Muscle of leg (tissue), 11 donors: ENCODE results near the gene EID1. TPM values are rescaled to one million over a fixed set of nuclear protein-coding genes. Genes with fewer than 3 reads are reported as not detected.

Source experiments
- DNase-seq: peaks from one replicate; pipeline ENCODE4 v3.0.0; 2013
- H3K27ac ChIP-seq: one replicate; pipeline ENCODE4 v1.5.1; 2013; ENCODE audit warnings: mild to moderate bottlenecking, low read length, control low read depth
- H3K27me3 ChIP-seq: one replicate; pipeline ENCODE4 v1.6.1; 2013; ENCODE audit warnings: low read length; ENCODE audit not compliant: control insufficient read depth, insufficient read depth
- H3K36me3 ChIP-seq: one replicate; pipeline ENCODE4 v1.6.1; 2013; ENCODE audit warnings: low read length; ENCODE audit not compliant: control insufficient read depth, insufficient read depth
- H3K4me1 ChIP-seq: one replicate; pipeline ENCODE4 v1.6.1; 2013; ENCODE audit warnings: low read length; ENCODE audit not compliant: control insufficient read depth, insufficient read depth
- H3K4me3 ChIP-seq: one replicate; pipeline ENCODE4 v1.5.1; 2013; ENCODE audit warnings: low read length, control low read depth
- H3K9me3 ChIP-seq: replicated peaks from 2 replicates; pipeline ENCODE4 v1.6.1; 2013; ENCODE audit warnings: low read depth, low read length; ENCODE audit not compliant: control insufficient read depth
- WGBS: methylation state at CpG from one replicate; pipeline ENCODE4 v1.1.5; 2013; ENCODE audit warnings: missing lambda C conversion rate; ENCODE audit not compliant: insufficient coverage; 5-methylcytosine and 5-hydroxymethylcytosine counted together
- polyA plus RNA-seq, 8 donors: library from polyadenylated mRNA; unstranded; fragments of 120-200 nt; gene quantifications; one replicate each; pipeline versions ENCODE4 v1.2.1 to v1.2.3, GENCODE V29; 2013; ENCODE audit warnings: inconsistent platforms in 1 of 8, low replicate concordance in 1 of 8; ENCODE audit not compliant: insufficient read length in 8 of 8, insufficient read depth in 1 of 8
- total RNA-seq: library from RNA; stranded (reverse); fragments of 120-200 nt; gene quantifications from one replicate; pipeline ENCODE4 v1.2.4, GENCODE V29; 2013

EID1 gene
- total and polyA plus RNA-seq, 9 donors: 225 to 371 (median 307) TPM

GRCh38 chr15:48888191-48888590 lies 10.3 kb downstream of the EID1 start:
- Histone ChIP-seq H3K27ac (no peak overlapping the region), H3K4me1 (no peaks in the 10 kb centered on the region), H3K27me3 (no peaks in the 10 kb centered on the region), H3K36me3 (no peaks in the 10 kb centered on the region), H3K9me3 (no peaks in the 10 kb centered on the region), H3K4me3 (no peak overlapping the region)
- no peak for DNase-seq
- no CpG with 5 or more reads among the region's 4 CpGs for WGBS

- DNase-seq: peak; percentile 78
- H3K27ac ChIP-seq: peak overlapping the region; percentile 21
- H3K4me1 ChIP-seq: no peaks in the 10 kb centered on the region
- H3K9me3 ChIP-seq: no peaks in the 10 kb centered on the region
- no peaks in the 10 kb centered on the region for H3K36me3 ChIP-seq
- H3K27me3 ChIP-seq: no peaks in the 10 kb centered on the region
- H3K4me3 ChIP-seq: no peak overlapping the region
- 20% methylated on average over 1 of the region's 1 CpG for WGBS
Observed at GRCh38 chr15:48888836-48889235, 10.9 kb downstream of the EID1 start.

GRCh38 chr15:48889925-48890324 lies 12.0 kb downstream of the EID1 start:
- no peaks in the 10 kb centered on the region for H3K36me3 ChIP-seq

DNA sequence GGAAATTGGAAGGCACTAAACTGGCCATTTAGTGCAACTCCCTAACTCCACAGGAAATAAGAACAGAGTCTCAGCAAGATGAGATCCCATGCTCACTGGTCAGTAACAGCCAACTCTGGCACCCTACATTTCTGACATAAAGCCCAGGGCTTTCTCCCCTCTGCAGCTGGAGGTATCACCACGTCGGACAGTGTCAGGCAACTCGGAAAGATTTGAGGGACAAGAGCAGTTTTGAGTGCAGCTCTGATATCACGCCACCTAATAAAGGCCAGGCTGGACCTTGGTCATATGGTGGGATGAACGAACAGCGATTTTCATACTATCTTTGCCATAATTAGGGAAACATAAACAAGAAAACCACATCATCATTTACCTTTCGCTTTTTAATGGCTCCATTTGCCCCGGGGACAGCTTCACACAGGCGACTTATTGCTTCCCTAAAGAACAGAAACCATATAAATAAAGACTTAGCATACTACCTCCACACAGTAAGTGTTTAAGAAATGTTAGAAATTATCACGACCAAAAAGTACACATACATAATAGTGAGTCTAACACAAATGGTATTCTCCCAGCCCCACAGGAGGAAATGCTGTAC lies 12.5 kb downstream of the EID1 start:
- 60% methylated on average over 2 of the region's 10 CpGs for WGBS

More at GRCh38 chr15:48889925-48890324, 12.0 kb downstream of the EID1 start:
- no peaks in the 10 kb centered on the region for H3K4me1 ChIP-seq
- no peak overlapping the region for H3K4me3 ChIP-seq
- H3K27me3 ChIP-seq: no peaks in the 10 kb centered on the region
- H3K9me3 ChIP-seq: no peaks in the 10 kb centered on the region
- H3K27ac ChIP-seq: no peak overlapping the region
- 80% methylated on average over 1 of the region's 3 CpGs for WGBS
- DNase-seq: no peak

DNA sequence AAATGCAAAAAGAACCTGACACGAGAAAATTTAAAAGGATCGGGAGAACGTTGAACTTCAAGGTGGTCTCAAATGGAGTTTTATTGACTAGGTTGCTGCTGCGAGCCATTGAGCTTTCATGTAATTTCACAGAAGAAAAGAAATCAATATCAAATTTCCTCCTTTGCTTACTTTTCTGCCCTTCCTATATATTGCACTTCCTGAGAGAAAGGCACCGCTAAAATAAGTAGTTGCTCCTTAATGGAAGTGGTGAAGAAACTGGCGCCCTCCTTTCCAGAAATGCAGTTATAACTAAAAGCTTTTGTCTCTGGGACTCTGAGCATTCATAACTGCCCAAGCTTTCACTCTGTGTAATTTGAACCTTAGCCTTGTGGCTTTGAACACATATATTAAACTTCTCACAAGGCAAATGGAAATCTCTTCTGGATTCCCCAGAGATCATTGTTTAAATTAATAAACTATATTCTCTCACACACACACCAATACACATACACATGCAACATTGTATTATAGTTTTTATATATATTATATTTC lies 13.4 kb downstream of the EID1 start:
- Histone ChIP-seq H3K27ac (no peak overlapping the region), H3K27me3 (no peaks in the 10 kb centered on the region), H3K9me3 (no peaks in the 10 kb centered on the region), H3K4me1 (no peaks in the 10 kb centered on the region), H3K4me3 (no peak overlapping the region), H3K36me3 (no peaks in the 10 kb centered on the region)
- no CpG with 5 or more reads among the region's 6 CpGs for WGBS
- DNase-seq: no peak

More for the DNA sequence above, 12.5 kb downstream of the EID1 start:
- Histone ChIP-seq H3K27ac (no peak overlapping the region), H3K36me3 (no peaks in the 10 kb centered on the region), H3K27me3 (no peaks in the 10 kb centered on the region), H3K4me3 (no peak overlapping the region), H3K9me3 (no peaks in the 10 kb centered on the region), H3K4me1 (no peaks in the 10 kb centered on the region)
- DNase-seq: no peak

DNA sequence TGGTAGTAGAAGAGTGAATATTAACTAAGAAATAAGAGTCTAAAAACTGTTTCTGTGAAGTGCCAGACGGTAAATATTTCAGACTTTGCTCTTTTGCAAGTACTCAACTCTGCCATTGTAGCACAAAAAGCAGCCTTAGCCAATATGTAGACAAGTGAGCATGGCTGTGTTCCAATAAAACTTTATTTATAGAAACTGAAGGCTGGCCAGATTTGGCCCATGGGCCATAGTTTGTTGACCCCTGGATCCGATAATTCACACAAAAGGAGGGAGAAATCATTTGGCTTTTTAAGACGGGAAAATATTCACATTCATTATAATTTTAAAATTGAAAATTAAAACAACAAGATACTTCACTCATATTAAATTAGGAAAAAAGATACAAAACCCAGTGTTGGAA lies 15.4 kb downstream of the EID1 start:
- no peak overlapping the region for H3K4me3 ChIP-seq
- H3K4me1 ChIP-seq: peaks cover 14% of the 10 kb centered on the region
- no CpG with 5 or more reads among the region's 3 CpGs for WGBS
- no peak for DNase-seq
- no peaks in the 10 kb centered on the region for H3K36me3 ChIP-seq
- no peaks in the 10 kb centered on the region for H3K9me3 ChIP-seq
- H3K27ac ChIP-seq: no peak overlapping the region
- no peaks in the 10 kb centered on the region for H3K27me3 ChIP-seq

GRCh38 chr15:48896869-48897814 lies 19.2 kb downstream of the EID1 start:
- Histone ChIP-seq H3K9me3 (no peaks in the 10 kb centered on the region), H3K27me3 (no peaks in the 10 kb centered on the region), H3K36me3 (no peaks in the 10 kb centered on the region), H3K27ac (peak overlapping the region; percentile 90), H3K4me3 (peak overlapping the region; percentile 34), H3K4me1 (peaks cover 15% of the 10 kb centered on the region)
- WGBS: 17% methylated on average over 3 of the region's 13 CpGs
- peak; percentile 89 for DNase-seq

DNA sequence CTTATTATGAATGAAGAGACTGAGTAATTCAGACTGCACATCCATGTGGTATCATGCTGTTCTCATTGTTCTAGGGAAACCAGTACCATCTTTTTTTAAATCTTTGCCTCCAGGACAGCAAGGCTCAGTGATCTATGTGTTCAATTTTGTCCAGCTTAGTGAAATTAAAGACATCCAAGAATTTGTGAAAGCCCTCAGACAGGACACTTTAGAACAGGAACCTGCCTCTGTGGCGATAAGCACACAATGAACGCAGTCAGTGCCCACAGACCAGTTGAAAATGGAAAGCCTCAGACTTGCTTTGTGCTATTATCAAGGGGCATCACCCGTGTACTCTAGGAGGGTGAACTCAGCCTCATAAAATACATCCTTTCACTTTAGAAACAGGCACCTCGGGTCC lies 20.1 kb downstream of the EID1 start:
- peaks cover 15% of the 10 kb centered on the region for H3K4me1 ChIP-seq
- peak overlapping the region; percentile 90 for H3K27ac ChIP-seq
- no peaks in the 10 kb centered on the region for H3K36me3 ChIP-seq
- WGBS: 33% methylated on average over 3 of the region's 4 CpGs
- H3K27me3 ChIP-seq: no peaks in the 10 kb centered on the region
- H3K9me3 ChIP-seq: no peaks in the 10 kb centered on the region
- no peak for DNase-seq
- no peak overlapping the region for H3K4me3 ChIP-seq

DNA sequence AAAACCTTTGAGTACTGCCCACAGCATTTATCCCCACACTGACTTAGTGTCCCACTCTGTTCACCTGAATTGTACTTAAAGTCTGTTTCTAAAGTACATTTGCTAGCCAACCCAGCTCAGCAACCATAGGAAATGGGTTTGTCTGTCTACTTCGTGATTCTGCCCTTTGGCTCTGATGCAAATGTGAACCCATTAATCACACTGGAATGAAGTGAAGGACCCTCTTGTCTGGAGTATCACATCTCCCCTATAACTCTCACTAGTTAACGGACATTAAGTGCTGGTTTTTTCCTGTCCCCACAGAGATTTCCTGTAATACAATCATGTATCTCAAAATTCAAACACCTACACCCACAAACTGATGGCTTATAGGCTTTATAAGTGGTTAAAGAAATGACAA lies 20.5 kb downstream of the EID1 start:
- H3K27ac ChIP-seq: peak overlapping the region; percentile 90
- H3K9me3 ChIP-seq: no peaks in the 10 kb centered on the region
- no peak overlapping the region for H3K4me3 ChIP-seq
- no peaks in the 10 kb centered on the region for H3K27me3 ChIP-seq
- WGBS: 67% methylated on average over 1 of the region's 2 CpGs
- H3K4me1 ChIP-seq: peaks cover 15% of the 10 kb centered on the region
- H3K36me3 ChIP-seq: no peaks in the 10 kb centered on the region
- DNase-seq: no peak

- Histone ChIP-seq H3K4me1 (peaks cover 15% of the 10 kb centered on the region), H3K9me3 (no peaks in the 10 kb centered on the region), H3K27me3 (no peaks in the 10 kb centered on the region), H3K27ac (no peak overlapping the region), H3K4me3 (no peak overlapping the region), H3K36me3 (no peaks in the 10 kb centered on the region)
- WGBS: 86% methylated on average over 1 of the region's 4 CpGs
- no peak for DNase-seq
Observed at GRCh38 chr15:48899793-48900192, 21.9 kb downstream of the EID1 start.
